ENCODE data around the gene XRCC1.

DNA sequence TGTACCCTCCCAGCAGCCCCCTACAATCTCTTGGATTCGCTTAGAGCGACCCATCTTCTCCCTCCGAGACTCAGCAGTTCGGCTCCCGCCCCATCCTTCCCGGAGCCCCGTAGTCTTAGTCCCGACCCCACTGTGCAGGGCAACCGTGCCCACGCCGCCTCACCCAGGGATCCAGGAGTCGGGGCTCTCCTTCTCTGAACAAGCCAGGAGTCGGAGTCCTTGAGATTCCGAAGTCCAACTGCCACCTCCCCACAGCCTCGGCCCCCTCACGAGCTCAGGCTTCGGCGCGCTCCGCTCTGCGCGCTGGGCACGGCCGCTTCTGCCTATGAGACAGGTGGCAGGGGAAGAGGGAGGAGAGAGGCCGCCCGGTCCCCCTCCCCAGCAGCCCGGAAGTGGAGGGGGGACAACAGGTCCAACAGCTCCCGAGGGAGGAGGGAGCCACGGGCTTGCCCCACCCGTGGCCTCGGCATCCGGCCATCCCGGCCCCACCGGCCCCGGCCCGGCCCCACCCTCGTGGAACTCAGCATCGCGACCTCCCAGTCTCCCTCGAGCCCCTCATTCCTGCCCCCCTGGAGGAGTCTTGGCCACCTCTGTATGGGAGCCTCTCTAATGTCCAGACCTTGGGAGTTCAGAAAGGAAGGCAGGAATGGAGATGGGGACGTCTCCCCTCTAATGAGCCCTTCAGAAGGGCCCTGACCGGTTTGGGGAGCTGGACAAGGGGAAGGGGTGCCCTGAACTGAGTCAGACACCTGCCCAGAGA lies 70.7 kb downstream of the XRCC1 start, which contains the start of gene PHLDB3:
- TF ChIP-seq POLR2A (IDR thresholded peaks at IDR 0.05) = no peak
- TF ChIP-seq, protein P1, sequence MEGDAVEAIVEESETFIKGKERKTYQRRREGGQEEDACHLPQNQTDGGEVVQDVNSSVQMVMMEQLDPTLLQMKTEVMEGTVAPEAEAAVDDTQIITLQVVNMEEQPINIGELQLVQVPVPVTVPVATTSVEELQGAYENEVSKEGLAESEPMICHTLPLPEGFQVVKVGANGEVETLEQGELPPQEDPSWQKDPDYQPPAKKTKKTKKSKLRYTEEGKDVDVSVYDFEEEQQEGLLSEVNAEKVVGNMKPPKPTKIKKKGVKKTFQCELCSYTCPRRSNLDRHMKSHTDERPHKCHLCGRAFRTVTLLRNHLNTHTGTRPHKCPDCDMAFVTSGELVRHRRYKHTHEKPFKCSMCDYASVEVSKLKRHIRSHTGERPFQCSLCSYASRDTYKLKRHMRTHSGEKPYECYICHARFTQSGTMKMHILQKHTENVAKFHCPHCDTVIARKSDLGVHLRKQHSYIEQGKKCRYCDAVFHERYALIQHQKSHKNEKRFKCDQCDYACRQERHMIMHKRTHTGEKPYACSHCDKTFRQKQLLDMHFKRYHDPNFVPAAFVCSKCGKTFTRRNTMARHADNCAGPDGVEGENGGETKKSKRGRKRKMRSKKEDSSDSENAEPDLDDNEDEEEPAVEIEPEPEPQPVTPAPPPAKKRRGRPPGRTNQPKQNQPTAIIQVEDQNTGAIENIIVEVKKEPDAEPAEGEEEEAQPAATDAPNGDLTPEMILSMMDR (IDR thresholded peaks at IDR 0.05 in 4 of 5, conservative IDR thresholded peaks at IDR 0.05 in 1 of 5) = no peak
